ENCODE measurements around the gene OCA2.

- TF ChIP-seq CTCF (IDR thresholded peaks at IDR 0.05; ENCODE audit: poor library complexity, severe bottlenecking) (no peak), RAD21 (conservative IDR thresholded peaks at IDR 0.05) (no peak), EP300 (conservative IDR thresholded peaks at IDR 0.05; ENCODE audit: poor library complexity, severe bottlenecking) (no peak), EZH2 (IDR thresholded peaks at IDR 0.05; ENCODE audit: borderline replicate concordance, insufficient read depth, low read length, poor library complexity, severe bottlenecking) (no peak), MXI1 (conservative IDR thresholded peaks at IDR 0.05; ENCODE audit: poor library complexity, severe bottlenecking) (no peak), POLR2AphosphoS5 (IDR thresholded peaks at IDR 0.05) (no peak), SMC3 (conservative IDR thresholded peaks at IDR 0.05; ENCODE audit: poor library complexity) (no peak)
- TF ChIP-seq, protein P1, sequence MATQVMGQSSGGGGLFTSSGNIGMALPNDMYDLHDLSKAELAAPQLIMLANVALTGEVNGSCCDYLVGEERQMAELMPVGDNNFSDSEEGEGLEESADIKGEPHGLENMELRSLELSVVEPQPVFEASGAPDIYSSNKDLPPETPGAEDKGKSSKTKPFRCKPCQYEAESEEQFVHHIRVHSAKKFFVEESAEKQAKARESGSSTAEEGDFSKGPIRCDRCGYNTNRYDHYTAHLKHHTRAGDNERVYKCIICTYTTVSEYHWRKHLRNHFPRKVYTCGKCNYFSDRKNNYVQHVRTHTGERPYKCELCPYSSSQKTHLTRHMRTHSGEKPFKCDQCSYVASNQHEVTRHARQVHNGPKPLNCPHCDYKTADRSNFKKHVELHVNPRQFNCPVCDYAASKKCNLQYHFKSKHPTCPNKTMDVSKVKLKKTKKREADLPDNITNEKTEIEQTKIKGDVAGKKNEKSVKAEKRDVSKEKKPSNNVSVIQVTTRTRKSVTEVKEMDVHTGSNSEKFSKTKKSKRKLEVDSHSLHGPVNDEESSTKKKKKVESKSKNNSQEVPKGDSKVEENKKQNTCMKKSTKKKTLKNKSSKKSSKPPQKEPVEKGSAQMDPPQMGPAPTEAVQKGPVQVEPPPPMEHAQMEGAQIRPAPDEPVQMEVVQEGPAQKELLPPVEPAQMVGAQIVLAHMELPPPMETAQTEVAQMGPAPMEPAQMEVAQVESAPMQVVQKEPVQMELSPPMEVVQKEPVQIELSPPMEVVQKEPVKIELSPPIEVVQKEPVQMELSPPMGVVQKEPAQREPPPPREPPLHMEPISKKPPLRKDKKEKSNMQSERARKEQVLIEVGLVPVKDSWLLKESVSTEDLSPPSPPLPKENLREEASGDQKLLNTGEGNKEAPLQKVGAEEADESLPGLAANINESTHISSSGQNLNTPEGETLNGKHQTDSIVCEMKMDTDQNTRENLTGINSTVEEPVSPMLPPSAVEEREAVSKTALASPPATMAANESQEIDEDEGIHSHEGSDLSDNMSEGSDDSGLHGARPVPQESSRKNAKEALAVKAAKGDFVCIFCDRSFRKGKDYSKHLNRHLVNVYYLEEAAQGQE (IDR thresholded peaks at IDR 0.05; ENCODE audit: borderline replicate concordance): no peak
Observed at GRCh38 chr15:28105793-28106192, 6.7 kb upstream of the OCA2 start.

All from neural cell (in vitro differentiated cells).